ENCODE measurements around the gene BNIPL. TPM values are rescaled to one million over a fixed set of nuclear protein-coding genes. Genes with fewer than 3 reads are reported as not detected.

The BNIPL gene
- total RNA-seq, 1 donor from 2014 or later: 1.4 TPM

DNA sequence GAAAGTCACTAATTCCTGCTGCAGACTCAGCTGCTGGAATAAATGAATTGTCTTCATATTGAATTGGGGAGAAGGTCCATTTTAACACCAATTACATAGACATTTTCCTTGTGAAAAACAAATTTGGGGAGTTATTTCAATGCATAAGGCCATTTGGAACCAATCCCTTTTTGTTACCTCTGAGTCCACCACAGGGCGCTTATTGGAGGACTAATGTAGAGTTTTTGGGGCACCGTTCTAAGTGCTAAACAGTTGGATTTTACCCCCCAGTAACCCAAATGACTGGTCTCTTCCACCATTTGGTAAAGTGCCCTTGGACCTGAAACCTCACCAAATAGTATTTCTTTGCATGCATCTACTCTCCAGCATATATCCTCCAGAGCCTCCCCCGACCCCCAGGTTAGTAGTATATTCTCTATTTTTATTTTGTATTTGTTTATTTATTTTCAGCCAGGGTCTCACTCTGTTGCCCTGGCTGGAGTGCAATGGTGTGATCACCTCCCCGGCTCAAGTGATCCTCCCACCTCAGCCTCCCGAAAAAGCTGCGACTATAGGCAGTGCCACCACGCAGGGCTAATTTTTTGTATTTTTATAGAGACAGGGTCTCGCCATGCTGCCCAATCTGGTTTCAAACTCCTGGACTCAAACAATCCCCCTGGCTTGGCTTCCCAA, 26.6 kb upstream of the BNIPL start:
- no peak for DNase-seq (ENCODE audit: low read depth)

DNA sequence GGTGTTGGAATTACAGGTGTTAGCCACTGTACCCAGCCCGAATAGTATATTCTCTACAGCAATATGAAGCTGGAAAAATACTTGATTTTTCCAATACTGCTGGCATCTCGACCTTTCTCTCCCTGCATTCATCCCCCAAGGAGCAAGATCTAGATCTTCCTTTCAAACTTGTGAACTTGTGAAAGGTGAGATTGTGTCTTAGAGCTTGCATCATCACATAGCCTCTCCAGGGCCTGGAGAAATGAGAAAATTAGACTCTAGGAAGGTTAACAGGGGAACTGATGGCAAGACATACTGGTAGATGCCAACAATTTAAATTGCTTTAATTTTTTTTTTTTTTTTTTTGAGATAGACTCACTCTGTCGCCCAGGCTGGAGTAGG, 26.1 kb upstream of the BNIPL start:
- DNase-seq (ENCODE audit: low read depth): no peak

DNA sequence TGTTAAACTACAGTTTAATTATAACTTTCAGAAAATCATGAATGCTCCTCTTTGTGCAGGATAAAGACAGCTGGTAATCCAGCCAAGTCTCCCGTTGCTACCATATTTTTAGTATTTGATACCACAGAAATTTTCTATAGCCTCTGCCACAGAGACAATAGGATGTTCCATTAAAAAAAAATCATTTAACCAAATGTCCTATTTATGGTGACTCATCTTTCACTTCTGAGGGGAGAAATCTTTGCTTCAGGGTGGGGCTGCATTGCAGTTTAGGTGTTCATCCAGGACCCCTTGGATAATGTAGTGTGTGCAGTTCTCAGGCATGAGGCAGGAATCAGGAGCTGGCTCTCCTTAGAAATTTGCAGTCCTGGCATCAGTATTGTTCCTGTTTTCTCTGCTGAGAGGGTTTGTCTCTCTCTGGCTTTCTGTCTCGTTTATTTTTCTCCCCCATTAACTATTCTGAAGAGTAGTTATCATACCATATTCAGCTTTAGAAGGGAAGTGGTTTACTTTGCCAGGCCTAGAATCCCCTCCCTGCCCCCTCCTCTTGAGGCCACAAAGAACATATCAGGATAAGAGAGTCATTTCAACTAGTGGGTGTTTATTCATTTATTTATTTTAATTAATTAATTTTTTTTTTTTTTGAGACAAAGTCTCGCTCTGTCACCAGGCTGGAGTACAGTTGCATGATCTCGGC, 25.1 kb upstream of the BNIPL start:
- DNase-seq (ENCODE audit: low read depth): peak; percentile 20

DNA sequence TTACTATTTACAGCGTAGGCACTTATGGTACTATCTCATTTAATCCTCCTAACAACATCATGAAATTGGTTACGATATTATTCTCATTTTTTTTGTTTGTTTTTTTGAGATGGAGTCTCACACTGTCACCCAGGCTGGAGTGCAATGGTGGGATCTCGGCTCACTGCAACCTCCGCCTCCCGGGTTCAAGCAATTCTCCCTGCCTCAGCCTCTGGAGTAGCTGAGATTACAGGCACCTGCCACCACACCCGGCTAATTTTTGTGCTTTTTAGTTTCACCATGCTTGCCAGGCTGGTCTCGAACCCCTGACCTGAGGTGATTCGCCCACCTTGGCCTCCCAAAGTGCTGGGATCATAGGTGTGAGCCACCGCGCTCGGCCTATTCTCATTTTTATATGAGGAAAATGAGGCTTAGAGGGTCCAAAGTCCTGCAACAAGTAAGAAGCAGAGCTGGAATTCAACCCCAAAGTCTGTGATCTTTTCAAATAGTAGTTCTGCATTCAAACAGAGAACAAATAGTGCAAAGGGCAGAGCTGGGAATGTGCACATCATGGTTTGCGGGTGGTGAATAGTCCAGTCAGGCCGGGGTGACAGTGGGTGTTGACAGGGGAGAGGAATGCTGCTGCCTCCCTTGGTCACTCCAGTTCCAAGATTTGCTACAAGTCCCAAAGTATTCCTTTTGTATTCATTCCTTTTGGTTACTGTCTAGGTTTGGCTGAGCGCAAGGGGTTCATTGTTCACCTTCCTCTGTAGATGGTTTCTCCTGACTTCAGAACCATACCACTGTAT, 23.5 kb upstream of the BNIPL start:
- DNase-seq (ENCODE audit: low read depth): no peak

DNA sequence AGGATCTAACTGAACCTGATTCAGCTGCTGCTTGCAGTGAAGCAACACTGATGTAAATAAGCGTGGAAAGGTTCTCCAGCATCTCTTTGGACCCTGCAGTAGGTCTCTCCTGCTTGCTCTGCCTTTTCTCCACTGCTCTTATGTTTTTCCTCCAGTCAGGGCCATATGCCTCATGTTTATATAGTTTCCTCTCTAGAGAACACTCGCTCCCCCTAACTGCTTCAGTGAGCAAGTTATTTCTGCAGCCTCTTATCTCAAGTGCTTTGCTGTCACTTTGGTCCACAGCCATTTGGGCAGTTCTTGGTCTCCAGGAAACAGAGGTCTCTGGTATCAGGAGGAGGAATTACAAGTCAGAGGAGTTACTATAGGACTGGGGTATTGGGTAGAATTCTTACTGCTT, 22.9 kb upstream of the BNIPL start:
- no peak for DNase-seq (ENCODE audit: low read depth)

DNA sequence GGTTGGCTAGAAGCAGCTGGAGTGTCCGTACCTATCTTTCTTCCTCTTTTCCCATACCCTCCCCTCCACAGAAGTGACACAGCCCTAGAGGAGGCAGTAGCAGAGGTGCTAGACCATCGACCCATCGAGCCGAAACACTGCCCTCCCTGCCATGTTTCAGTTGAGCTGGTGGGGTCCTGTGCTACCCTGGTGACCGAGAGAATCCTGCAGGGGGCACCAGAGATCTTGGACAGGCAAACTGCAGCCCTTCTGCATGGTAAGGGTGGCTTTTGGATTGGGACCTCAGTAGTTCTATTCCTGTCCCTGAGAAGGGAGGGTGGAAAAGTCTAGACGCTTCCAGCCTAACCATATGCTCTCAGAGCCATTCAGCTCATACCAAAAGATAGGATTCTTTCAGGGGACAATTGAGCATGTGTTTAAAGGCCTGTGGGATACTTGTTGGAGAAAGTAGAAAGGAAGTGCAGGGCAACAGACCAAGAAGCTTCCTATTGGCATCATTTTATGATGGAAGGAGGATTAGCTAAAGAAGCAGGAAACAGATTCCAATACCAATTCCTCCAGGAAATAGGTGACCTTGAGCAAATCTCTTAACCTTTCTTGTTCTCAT, 11.7 kb upstream of the BNIPL start:
- DNase-seq (ENCODE audit: low read depth): peak; percentile 91

DNA sequence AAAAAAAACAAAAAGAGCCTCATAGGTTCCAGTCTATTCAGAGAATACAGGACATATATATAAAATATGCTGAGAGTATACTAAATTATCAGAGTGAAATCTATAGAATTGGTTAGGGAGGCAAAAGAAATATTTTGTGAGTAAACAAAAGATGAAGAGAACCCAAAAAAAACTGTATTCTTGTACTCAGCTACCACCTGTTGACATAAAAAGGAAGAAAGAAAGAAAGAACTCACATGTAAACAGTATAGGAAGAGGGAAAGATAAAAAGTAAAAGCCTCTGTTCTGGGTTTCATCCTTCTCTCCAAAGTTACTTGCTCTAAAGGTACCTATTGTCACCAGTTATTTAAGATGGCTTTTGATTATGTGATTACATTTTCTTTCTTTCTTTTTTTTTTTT, 9.9 kb upstream of the BNIPL start:
- DNase-seq (ENCODE audit: low read depth): no peak

DNA sequence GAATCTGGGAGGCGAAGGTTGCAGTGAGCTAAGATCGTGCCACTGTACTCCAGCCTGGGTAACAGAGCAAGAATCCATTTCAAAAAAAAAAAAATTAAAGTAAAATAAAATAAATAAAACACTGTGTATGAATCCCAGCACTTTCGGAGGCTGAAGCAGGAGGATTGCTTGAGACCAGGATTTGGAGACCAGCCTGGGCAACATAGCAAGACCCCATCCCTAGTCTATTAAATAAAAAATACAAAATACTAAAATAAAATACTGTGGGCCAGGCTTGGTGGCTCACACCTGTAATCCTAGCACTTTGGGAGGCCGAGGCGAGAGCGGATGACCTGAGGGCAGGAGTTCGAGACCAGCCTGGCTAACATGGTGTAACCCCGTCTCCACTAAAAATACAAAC, 4.2 kb upstream of the BNIPL start:
- DNase-seq (ENCODE audit: low read depth): no peak

DNA sequence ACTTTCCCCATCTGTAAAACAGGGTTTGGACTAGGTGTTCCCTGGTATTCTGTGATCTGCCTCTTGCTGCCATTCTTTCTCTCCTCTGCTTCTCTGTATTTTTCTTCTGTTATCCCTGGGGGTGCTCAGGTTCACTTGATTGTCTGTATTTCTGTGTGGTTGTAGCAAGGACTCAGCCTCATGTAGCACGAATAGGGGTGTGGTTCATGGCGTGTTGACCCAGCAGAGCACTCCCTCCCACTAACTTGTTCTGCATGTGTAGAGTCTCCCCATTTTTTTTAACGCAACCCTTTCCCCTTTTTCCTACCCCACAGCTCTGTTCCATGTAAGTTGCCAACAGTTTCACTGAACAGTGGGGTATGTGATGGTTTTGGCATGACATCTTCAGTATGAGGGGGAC, 1.2 kb upstream of the BNIPL start:
- DNase-seq (ENCODE audit: low read depth): no peak

DNA sequence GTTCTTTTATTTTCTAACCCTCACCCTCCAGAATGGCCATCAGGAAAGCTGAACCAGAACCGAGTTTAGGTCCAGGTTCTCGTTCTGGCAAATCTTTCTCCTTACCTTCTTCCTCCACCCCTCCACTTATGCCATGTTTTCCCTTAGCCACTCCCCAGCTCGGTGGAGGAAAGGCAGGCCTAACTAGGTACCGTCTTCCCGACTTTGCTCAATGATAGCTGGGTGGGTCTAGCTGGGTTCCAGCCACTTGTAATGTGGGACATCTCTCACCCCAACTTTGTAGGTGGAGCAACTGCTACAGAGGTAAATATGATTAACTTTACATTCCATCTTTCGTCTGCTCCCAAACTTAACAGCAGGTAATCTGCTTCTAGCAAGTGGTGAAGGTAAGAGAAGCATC, 646 bp downstream of the BNIPL start:
- DNase-seq (ENCODE audit: low read depth): no peak

DNA sequence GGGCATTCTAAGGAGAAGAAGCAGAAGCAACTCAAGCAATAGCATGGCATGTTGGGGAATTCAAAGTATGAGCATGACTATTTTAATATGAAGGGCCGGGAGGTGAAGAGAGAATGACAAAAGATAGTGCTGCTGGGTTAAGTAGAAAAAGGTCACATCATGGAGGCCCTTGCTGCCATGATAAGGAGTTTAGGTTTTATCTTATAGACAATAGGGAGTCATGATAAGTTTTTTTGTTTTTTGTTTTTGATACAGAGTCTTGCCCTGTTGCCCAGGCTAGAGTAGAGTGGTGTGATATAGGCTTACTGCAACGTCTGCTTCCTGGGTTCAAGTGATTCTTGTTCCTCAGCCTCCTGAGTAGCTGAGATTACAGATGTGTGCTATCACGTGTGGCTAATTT, 3.1 kb downstream of the BNIPL start:
- no peak for DNase-seq (ENCODE audit: low read depth)

DNA sequence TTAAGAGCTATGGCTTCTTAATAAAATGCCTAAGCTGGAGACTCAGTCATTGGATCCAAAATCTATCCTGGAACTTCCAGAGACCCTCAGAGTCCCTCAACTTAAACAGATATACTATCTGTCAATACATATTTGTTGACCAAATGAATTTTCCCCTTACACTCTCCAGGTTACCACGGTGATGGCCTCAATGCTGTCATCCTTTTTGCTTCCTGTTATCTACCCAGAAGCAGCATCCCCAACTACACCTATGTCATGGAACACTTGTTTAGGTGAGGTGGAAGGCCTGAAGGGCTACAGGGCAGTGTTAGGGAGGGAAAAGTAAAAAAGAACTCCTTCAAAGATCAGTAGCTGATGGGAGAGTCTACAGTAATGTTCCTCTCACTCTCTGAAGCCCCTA, 6.8 kb downstream of the BNIPL start:
- no peak for DNase-seq (ENCODE audit: low read depth)

DNA sequence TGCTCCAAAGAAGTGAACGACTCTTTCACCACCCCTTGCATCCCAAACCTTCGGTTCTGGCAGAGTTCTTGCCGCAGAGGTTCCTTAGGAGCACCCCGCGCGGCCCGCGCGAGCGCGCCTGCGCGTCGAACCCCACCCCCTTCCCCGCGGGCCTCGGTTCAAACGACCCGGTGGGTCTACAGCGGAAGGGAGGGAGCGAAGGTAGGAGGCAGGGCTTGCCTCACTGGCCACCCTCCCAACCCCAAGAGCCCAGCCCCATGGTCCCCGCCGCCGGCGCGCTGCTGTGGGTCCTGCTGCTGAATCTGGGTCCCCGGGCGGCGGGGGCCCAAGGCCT, 11.2 kb downstream of the BNIPL start, which contains the start of gene C1orf56:
TSS of gene C1orf56 (plus strand) at position 161 of the 334 bp plus-strand sequence. CDS start at position 258, 97 bp downstream.
- DNase-seq (ENCODE audit: low read depth): peak; percentile 79

DNA sequence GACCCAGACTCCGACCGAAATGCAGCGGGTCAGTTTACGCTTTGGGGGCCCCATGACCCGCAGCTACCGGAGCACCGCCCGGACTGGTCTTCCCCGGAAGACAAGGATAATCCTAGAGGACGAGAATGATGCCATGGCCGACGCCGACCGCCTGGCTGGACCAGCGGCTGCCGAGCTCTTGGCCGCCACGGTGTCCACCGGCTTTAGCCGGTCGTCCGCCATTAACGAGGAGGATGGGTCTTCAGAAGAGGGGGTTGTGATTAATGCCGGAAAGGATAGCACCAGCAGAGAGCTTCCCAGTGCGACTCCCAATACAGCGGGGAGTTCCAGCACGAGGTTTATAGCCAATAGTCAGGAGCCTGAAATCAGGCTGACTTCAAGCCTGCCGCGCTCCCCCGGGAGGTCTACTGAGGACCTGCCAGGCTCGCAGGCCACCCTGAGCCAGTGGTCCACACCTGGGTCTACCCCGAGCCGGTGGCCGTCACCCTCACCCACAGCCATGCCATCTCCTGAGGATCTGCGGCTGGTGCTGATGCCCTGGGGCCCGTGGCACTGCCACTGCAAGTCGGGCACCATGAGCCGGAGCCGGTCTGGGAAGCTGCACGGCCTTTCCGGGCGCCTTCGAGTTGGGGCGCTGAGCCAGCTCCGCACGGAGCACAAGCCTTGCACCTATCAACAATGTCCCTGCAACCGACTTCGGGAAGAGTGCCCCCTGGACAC, 11.7 kb downstream of the BNIPL start:
- DNase-seq (ENCODE audit: low read depth): peak; percentile 79

DNA sequence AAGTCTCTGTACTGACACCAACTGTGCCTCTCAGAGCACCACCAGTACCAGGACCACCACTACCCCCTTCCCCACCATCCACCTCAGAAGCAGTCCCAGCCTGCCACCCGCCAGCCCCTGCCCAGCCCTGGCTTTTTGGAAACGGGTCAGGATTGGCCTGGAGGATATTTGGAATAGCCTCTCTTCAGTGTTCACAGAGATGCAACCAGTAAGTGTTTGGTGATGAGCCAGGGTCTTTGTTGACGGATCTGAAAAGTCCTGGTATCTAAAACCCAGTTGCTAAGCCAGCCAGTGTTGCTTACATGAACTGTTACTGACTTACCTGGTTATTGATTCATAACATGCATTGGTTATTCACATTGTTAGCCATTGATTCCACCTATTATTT, 12.3 kb downstream of the BNIPL start:
- DNase-seq (ENCODE audit: low read depth): no peak

DNA sequence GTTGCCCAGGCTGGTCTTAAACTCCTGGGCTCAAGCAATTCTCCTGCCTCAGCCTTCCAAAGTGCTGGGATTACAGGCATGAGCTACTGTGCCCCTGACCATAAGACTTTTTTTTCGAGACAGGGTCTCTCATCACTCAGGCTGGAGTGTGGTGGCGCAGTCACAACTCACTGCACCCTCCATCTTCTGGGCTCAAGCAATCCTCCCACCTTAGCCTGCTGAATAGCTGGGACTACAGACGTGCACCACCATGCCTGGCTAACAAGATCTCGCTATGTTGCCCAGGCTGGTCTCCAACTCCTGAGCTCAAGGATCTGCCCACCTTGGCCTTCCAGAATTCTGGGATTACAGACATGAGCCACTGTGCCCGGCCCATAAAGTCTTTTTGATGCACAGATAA, 13.1 kb downstream of the BNIPL start:
- no peak for DNase-seq (ENCODE audit: low read depth)

DNA sequence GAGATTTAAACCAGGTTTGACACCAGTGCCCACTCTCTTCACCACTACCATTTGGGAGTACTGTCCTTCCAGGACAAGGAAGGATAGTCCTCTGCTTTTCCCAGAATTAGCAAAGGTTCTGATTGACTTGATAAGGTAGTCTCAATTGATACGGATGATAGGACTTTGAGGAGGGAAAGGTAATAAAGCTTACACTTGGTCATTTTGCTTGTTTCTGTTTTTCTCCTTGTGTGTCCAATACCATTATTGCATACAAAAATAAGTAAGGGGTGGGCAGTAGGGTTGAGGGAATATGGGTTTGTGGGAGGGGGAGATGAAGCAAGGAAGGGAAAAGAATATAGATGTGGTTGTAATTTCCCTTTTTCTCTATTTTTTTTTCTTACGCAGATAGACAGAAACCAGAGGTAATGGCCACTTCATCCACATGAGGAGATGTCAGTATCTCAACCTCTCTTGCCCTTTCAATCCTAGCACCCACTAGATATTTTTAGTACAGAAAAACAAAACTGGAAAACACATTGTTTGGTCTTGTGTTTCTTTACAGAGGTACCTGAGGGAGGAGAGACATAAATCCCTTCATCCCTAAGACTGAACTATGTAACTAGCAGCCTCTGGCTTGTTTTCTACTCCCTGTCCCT, 13.8 kb downstream of the BNIPL start:
- peak; percentile 13 for DNase-seq (ENCODE audit: low read depth)

DNA sequence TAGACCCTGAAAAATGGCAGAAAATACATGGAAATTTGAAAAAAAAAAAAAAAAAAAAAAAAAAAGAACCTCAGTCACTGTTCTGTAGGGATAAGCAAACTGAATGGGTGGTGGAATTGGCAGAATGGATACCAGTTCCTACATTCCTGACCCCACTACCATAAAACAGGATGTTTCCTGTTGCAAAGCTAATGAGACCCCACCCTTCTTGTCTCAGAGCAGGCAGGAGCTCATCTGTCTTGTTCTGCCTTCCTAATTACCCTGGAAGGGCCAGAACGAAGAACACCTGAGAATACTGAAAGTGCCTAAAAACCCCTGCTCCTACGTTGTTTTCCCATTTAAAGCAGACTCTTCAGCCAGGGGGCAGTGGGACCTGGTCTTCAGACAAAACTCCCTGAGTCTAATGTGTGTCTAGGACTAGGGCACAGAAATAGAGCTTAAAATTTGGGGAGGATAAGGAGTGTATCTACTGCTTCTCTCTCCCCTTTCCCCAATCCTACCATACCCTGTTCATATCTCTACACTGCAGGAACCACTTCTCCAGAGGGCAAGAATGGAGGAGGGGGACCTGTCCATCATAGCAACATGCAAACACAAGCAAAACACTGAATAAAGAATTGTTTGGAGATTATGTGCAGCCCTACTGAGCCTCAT, 15.1 kb downstream of the BNIPL start:
- no peak for DNase-seq (ENCODE audit: low read depth)

DNA sequence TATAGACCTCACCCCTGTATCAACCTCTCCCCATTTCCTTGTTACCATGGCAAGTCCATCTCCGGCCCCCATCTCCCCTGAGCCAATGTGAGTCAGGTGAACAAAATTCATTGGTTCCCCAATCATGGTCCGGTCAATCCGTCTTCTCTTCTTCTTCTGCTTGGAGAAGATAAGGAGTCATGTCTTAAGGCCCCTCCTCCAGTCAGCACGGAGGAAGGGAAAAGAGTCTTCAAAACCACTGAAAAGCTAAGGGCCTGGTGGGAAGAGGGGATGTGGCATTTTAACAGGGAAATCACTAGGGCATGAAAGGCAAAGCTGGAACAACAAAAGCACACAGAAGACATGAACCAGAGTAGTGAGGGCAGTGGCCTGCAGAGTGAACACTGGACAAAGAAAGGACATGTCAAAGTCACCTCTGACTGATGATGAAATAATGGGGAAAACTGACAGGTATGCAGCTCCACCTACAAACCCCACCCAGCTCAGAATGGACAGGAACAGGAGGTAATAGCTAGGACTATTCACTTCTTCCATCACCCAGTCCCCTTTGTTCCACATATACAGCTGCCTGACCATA, 18.7 kb downstream of the BNIPL start:
- no peak for DNase-seq (ENCODE audit: low read depth)

DNA sequence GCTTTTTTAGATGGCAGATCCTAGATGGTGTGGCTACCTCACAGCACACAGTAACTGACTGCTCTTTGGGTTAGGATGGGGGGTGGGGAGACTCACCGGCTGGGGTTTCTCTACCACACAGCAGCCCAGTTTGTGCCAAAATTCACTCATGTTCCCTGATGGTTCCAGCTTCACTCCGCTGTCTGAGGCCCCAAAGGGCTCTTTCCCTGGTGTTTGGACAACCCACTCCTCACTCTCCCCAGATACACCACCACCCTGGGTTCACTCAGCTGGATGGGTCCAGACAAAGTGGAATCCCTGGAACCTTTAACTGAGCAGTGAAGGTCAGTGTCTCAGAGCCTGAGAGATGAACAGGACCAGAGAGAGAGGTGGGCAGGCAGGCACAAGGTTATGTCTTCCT, 19.2 kb downstream of the BNIPL start:
- DNase-seq (ENCODE audit: low read depth): no peak
